H1 (cell line): ENCODE data around the gene VIM.

ENCODE experiments used
- BRCA1 ChIP-seq: IDR thresholded peaks from 2 replicates; pipeline ENCODE4 v1.6.1; 2012; ENCODE audit warnings: low read depth, low read length, improper control_type of control experiment
- CBX5 ChIP-seq: fragments of 300-800, 300-1000 bp; sonication (generic); IDR thresholded peaks from 2 replicates; pipeline ENCODE4 v1.7.1; 2016; ENCODE audit warnings: antibody characterized with exemption, low read length, low read depth
- CHD1 ChIP-seq: IDR thresholded peaks from 2 replicates; pipeline ENCODE4 v1.6.1; 2012; ENCODE audit warnings: low read depth, low read length, improper control_type of control experiment
- GABPA ChIP-seq: IDR thresholded peaks from 2 replicates; pipeline ENCODE4 v1.6.1; 2011; ENCODE audit warnings: mild to moderate bottlenecking, low read length, moderate library complexity, borderline replicate concordance; ENCODE audit not compliant: insufficient read depth
- GTF2F1 ChIP-seq: IDR thresholded peaks from 2 replicates; pipeline ENCODE4 v1.6.1; 2012; ENCODE audit warnings: low read depth, low read length, improper control_type of control experiment, borderline replicate concordance
- HDAC6 ChIP-seq: IDR thresholded peaks from one replicate; pipeline ENCODE4 v1.7.1; 2012; ENCODE audit warnings: low read depth, mild to moderate bottlenecking, inconsistent platforms, low read length, moderate library complexity
- JUND ChIP-seq: IDR thresholded peaks from 2 replicates; pipeline ENCODE4 v1.6.1; 2011; ENCODE audit warnings: mild to moderate bottlenecking, improper control_type of control experiment, low read length
- PHF8 ChIP-seq: fragments of 200-600 bp; sonication (generic); conservative IDR thresholded peaks from 2 replicates; pipeline ENCODE4 v1.7.1; 2012; ENCODE audit warnings: low read depth, mild to moderate bottlenecking, inconsistent platforms, low read length, moderate library complexity
- RAD21 ChIP-seq, 2 experiments: IDR thresholded peaks in 1 of 2; conservative IDR thresholded peaks in 1 of 2; 2 replicates each; pipeline ENCODE4 v1.6.1; 2011; ENCODE audit warnings: low read depth in 2 of 2, low read length in 2 of 2, improper control_type of control experiment in 1 of 2, inconsistent platforms in 1 of 2, mild to moderate bottlenecking in 1 of 2, moderate library complexity in 1 of 2
- SIRT6 ChIP-seq: IDR thresholded peaks from one replicate; pipeline ENCODE4 v1.7.1; 2012; ENCODE audit warnings: low read length, inconsistent platforms
- TF ChIP-seq, protein P1 (sequence below): IDR thresholded peaks from 2 replicates; pipeline ENCODE4 v1.6.1; 2012; ENCODE audit warnings: inconsistent platforms
- TF ChIP-seq, protein P2 (sequence below): IDR thresholded peaks from 2 replicates; pipeline ENCODE4 v1.6.1; 2011; ENCODE audit warnings: low read length, improper control_type of control experiment
- TF ChIP-seq, protein P3 (sequence below), 3 experiments: IDR thresholded peaks; 1 replicate in 2 of 3; 2 replicates in 1 of 3; pipeline versions ENCODE4 v1.5.1 to v1.6.1; 2011; ENCODE audit warnings: low read length in 3 of 3, mild to moderate bottlenecking in 3 of 3, inconsistent platforms in 2 of 3, low read depth in 1 of 3, moderate library complexity in 1 of 3; ENCODE audit not compliant: insufficient read depth in 1 of 3; ENCODE audit errors: control extremely low read depth in 1 of 3

DNA sequence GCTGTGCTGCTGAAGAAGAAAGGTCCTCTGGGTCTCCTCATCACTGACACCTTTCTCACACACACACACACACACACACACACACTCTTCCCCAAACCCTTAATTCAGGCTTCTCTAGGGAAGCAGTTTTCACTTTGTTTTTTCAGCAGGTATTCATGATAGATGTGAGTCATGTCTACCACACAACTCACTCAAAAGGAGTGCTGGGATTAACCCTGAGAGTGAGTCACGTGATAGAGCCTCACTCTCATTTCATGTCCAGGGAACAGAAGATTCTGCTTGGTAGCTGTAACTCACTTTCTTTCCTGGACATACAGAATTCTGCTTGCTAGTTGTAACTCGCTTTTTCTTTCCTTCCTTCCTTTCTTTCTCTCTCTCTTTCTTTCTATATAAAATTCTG, 45.4 kb downstream of the VIM start:
- no peak for TF ChIP-seq CBX5
- no peak for TF ChIP-seq PHF8
- TF ChIP-seq BRCA1, result no peak
- TF ChIP-seq SIRT6, result no peak
- no peak for TF ChIP-seq GABPA
- no peak for TF ChIP-seq RAD21 (IDR thresholded peaks at IDR 0.05 in 1 of 2, conservative IDR thresholded peaks at IDR 0.05 in 1 of 2; ENCODE audit: low read depth in 2 of 2, low read length in 2 of 2)
- no peak for TF ChIP-seq GTF2F1
- no peak for TF ChIP-seq CHD1
- TF ChIP-seq, protein P1, sequence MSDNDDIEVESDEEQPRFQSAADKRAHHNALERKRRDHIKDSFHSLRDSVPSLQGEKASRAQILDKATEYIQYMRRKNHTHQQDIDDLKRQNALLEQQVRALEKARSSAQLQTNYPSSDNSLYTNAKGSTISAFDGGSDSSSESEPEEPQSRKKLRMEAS, result no peak
- TF ChIP-seq HDAC6, result no peak
- TF ChIP-seq, protein P2, sequence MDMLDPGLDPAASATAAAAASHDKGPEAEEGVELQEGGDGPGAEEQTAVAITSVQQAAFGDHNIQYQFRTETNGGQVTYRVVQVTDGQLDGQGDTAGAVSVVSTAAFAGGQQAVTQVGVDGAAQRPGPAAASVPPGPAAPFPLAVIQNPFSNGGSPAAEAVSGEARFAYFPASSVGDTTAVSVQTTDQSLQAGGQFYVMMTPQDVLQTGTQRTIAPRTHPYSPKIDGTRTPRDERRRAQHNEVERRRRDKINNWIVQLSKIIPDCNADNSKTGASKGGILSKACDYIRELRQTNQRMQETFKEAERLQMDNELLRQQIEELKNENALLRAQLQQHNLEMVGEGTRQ, result no peak
- no peak for TF ChIP-seq JUND
- TF ChIP-seq, protein P3, sequence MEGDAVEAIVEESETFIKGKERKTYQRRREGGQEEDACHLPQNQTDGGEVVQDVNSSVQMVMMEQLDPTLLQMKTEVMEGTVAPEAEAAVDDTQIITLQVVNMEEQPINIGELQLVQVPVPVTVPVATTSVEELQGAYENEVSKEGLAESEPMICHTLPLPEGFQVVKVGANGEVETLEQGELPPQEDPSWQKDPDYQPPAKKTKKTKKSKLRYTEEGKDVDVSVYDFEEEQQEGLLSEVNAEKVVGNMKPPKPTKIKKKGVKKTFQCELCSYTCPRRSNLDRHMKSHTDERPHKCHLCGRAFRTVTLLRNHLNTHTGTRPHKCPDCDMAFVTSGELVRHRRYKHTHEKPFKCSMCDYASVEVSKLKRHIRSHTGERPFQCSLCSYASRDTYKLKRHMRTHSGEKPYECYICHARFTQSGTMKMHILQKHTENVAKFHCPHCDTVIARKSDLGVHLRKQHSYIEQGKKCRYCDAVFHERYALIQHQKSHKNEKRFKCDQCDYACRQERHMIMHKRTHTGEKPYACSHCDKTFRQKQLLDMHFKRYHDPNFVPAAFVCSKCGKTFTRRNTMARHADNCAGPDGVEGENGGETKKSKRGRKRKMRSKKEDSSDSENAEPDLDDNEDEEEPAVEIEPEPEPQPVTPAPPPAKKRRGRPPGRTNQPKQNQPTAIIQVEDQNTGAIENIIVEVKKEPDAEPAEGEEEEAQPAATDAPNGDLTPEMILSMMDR (IDR thresholded peaks at IDR 0.05; ENCODE audit: control extremely low read depth in 1 of 3, insufficient read depth in 1 of 3, low read depth in 1 of 3, low read length in 3 of 3), result no peak
